NCI-H128 (cell line): ENCODE results near the gene ESRRA.

Experiments
- DNase-seq: peaks from one replicate; lab custom pipeline; 2025; ENCODE audit not compliant: unreplicated experiment; lab: John Stamatoyannopoulos, UW

The ESRRA gene

GRCh38 chr11:64269540-64270220, 35.6 kb upstream of the ESRRA start:
- DNase-seq = peak; percentile 98

GRCh38 chr11:64275031-64275800, 30.1 kb upstream of the ESRRA start:
- DNase-seq = no peak

GRCh38 chr11:64275841-64276240, 29.5 kb upstream of the ESRRA start:
- no peak for DNase-seq

GRCh38 chr11:64276653-64277431, 28.5 kb upstream of the ESRRA start:
- DNase-seq = no peak

GRCh38 chr11:64278576-64279190, 26.6 kb upstream of the ESRRA start:
- no peak for DNase-seq

GRCh38 chr11:64281957-64282770, 23.2 kb upstream of the ESRRA start:
- no peak for DNase-seq

GRCh38 chr11:64283092-64283491, 22.2 kb upstream of the ESRRA start:
- no peak for DNase-seq

GRCh38 chr11:64284048-64284961, 21.0 kb upstream of the ESRRA start, which contains the start of gene BAD:
Gene BAD, minus strand, starts transcription at chr11:64284665. Its CDS starts 297 bp downstream, at chr11:64284368.
- peak; percentile 88 for DNase-seq

GRCh38 chr11:64284962-64285884, 20.1 kb upstream of the ESRRA start, which contains the start of gene GPR137:
Gene GPR137, plus strand, starts transcription at chr11:64285848. Its CDS starts 677 bp downstream, at chr11:64286525.
- peak; percentile 66 for DNase-seq

- DNase-seq = no peak
Measured at GRCh38 chr11:64285885-64286800, 19.2 kb upstream of the ESRRA start.

- no peak for DNase-seq
Measured at GRCh38 chr11:64286801-64287159, 18.5 kb upstream of the ESRRA start.

- no peak for DNase-seq
Measured at GRCh38 chr11:64287676-64288352, 17.5 kb upstream of the ESRRA start.

- no peak for DNase-seq
Measured at GRCh38 chr11:64288353-64288750, 17.0 kb upstream of the ESRRA start.

GRCh38 chr11:64289002-64289564, 16.2 kb upstream of the ESRRA start:
- DNase-seq = no peak

- no peak for DNase-seq
Measured at GRCh38 chr11:64290352-64291261, 14.7 kb upstream of the ESRRA start.
